BJ (cell line): Measurements from ENCODE around the gene CPA4. TPM values are rescaled to one million over a fixed set of nuclear protein-coding genes. Genes with fewer than 3 reads are reported as not detected.

Experiments used
- CTCF ChIA-PET: fragments of 350-600 bp; formaldehyde crosslinking; extraction: SDS; loops from one replicate; lab custom pipeline; 2021; ENCODE audit warnings: antibody characterized with exemption, inconsistent platforms; lab: Yijun Ruan, JAX
- POLR2A ChIA-PET: fragments of 300-600 bp; sonication (Branson Sonifier 250); formaldehyde crosslinking; extraction: SDS; loops from one replicate; lab custom pipeline; 2021; ENCODE audit warnings: antibody characterized with exemption; lab: Charles Lee
- DNase-seq: peaks from one replicate; pipeline ENCODE4 v3.0.0-alpha.2; 2011; ENCODE audit warnings: low read depth
- H3K27me3 ChIP-seq: 2 replicates; pipeline ENCODE4 v1.6.0; 2011; ENCODE audit warnings: low read length; ENCODE audit not compliant: control insufficient read depth, insufficient read depth
- H3K36me3 ChIP-seq: 2 replicates; pipeline ENCODE4 v1.5.1; 2011; ENCODE audit warnings: low read length; ENCODE audit not compliant: control insufficient read depth, insufficient read depth
- H3K4me3 ChIP-seq: 2 replicates; pipeline ENCODE4 v1.5.1; 2011; ENCODE audit warnings: low read depth, mild to moderate bottlenecking, control low read depth, low read length
- polyA plus RNA-seq: library from polyadenylated mRNA; depleted of rRNA; stranded (reverse); fragments of >200 nt; gene quantifications from 2 replicates; pipeline ENCODE4 v1.2.3, GENCODE V29; 2011
- TF ChIP-seq, protein P1 (sequence below): IDR thresholded peaks from 2 replicates; pipeline ENCODE4 v1.5.1; 2011; ENCODE audit warnings: low read depth, mild to moderate bottlenecking, control low read depth, inconsistent platforms, low read length, moderate library complexity; ENCODE audit not compliant: insufficient read depth

The CPA4 gene
- polyA plus RNA-seq, 1 experiment, result 52.5 TPM

DNA sequence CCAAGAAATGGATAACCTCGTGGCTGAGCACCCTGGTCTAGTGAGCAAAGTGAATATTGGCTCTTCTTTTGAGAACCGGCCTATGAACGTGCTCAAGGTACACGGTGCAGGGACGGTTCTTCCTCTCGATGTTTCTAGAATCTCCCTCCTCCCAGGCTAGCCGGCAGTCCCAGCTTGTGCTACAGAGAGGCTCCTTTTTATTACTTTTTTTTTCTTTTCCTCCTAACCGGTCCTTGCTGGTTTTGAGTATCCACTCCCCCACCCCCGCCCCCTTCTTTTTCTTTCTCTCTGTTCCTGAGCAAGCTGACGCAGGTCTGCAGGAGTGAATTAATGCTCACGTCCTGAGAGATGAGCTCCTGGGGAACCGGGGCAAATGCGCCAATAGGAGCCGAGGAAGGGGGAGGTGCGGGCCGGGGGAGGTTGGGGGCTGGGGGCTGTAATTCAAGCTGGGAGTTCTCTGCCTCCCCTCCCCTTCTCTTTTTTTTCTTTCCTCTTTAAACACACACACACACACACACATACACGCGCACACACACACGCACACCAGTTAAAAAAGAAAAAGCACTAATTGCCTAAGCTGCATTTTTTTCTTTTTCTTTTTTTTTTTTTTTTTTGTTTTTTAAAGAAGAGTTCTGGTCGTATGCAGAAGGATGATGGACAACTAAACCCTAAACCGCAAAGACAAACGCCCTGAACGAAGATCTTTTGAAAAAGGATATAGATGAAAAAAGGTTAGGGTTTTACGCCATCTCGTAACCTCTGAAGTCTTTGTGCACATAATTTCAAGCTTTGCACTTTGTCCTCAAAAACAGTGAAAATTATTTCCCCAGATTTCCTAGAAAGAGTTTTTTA is 19.7 kb upstream of the CPA4 start:
- CTCF ChIA-PET, result interaction anchor here (0.5 to 0.6 kb wide), 2 partner anchors 15 to 485 kb away, joined by 3 to 4 read pairs; no protein-coding TSS in a partner anchor
- Histone ChIP-seq H3K4me3 (no peak overlapping the region), H3K36me3 (no peaks in the 10 kb centered on the region), H3K27me3 (no peaks in the 10 kb centered on the region; the same call in 1 of the 2 replicates)
- POLR2A ChIA-PET, result no interaction called here
- no peak for DNase-seq
- TF ChIP-seq, protein P1, sequence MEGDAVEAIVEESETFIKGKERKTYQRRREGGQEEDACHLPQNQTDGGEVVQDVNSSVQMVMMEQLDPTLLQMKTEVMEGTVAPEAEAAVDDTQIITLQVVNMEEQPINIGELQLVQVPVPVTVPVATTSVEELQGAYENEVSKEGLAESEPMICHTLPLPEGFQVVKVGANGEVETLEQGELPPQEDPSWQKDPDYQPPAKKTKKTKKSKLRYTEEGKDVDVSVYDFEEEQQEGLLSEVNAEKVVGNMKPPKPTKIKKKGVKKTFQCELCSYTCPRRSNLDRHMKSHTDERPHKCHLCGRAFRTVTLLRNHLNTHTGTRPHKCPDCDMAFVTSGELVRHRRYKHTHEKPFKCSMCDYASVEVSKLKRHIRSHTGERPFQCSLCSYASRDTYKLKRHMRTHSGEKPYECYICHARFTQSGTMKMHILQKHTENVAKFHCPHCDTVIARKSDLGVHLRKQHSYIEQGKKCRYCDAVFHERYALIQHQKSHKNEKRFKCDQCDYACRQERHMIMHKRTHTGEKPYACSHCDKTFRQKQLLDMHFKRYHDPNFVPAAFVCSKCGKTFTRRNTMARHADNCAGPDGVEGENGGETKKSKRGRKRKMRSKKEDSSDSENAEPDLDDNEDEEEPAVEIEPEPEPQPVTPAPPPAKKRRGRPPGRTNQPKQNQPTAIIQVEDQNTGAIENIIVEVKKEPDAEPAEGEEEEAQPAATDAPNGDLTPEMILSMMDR, result no peak

DNA sequence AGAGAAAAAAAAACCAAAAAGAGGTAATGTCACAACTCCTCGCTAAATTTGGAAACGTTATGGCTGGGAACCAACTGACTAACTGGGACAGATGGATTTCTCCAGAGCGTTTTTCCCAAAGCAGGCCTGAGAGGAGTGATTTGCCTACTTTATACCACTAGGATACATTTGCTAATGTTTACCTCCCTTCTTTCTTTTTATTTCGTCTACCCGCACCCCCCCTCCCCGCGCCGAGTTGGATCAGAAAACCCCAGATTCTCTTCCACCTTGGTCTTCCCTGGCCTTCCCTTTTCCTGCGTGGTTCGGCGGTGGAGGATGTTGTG is 19.1 kb upstream of the CPA4 start:
- TF ChIP-seq, protein P1, result no peak
- ChIA-PET CTCF (interaction anchor here (0.6 to 0.7 kb wide), 2 partner anchors 15 to 177 kb away, joined by 3 to 4 read pairs; no protein-coding TSS in a partner anchor), POLR2A (no interaction called here)
- DNase-seq, result no peak
- no peak overlapping the region for H3K4me3 ChIP-seq
- H3K27me3 ChIP-seq, result no peaks in the 10 kb centered on the region; the same call in 1 of the 2 replicates
- no peaks in the 10 kb centered on the region for H3K36me3 ChIP-seq

DNA sequence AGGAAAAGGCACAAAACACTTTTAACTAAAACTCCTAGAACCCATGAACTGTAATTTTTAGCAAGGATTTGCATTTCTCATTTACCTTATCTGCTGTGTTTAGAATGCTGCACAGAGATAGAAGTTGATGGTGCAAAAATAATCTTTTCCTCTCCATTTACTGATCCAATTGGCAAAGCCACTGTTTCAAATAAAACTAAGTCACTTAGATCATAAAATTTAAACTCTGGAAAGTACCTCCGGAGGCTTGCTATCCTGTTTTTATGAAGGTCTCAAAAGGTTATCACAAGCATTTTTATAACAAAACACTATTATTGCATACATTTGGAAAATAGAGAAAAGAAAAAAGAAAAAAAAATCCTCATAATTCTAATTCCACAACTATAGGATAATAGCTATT is 18.7 kb upstream of the CPA4 start:
- Histone ChIP-seq H3K27me3 (no peaks in the 10 kb centered on the region; the same call in 1 of the 2 replicates), H3K36me3 (no peaks in the 10 kb centered on the region), H3K4me3 (no peak overlapping the region)
- TF ChIP-seq, protein P1, result no peak
- POLR2A ChIA-PET, result no interaction called here
- CTCF ChIA-PET, result interaction anchor here (0.6 to 1.1 kb wide), 3 partner anchors 14 to 177 kb away, joined by 3 to 4 read pairs (median 3); no protein-coding TSS in a partner anchor
- DNase-seq, result no peak

DNA sequence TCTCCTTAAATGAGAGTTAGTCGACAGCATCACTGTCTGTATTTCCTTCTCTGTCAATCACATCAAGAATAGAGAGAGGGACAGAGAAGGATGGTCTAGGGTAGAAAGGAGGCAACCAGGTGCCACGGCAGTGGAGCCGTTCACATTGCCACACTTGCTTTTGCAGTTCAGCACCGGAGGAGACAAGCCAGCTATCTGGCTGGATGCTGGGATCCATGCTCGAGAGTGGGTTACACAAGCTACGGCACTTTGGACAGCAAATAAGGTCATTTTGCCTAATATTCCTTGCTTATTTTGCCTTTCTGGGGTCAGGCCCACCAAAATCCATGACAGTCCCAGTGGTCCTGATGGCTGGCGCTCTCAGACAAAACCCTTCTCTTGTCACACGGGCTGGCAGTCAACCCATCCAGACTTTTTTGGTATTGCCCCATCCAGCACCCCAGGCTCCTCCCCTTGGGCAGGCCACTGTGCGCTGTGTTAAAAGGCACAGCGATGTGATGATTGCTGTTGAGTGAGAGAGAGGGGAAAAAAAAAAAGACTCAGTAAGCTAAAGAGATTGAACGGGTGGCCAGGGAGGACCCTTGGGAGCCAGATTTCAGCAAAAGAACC is 17.9 kb upstream of the CPA4 start:
- TF ChIP-seq, protein P1, result no peak
- no peak overlapping the region for H3K4me3 ChIP-seq
- no peak for DNase-seq
- H3K27me3 ChIP-seq, result no peaks in the 10 kb centered on the region
- H3K36me3 ChIP-seq, result no peaks in the 10 kb centered on the region
- POLR2A ChIA-PET, result no interaction called here
- CTCF ChIA-PET, result interaction anchor here (1.1 kb wide), 1 partner anchor 19 kb away, joined by 3 read pairs; no protein-coding TSS in a partner anchor

DNA sequence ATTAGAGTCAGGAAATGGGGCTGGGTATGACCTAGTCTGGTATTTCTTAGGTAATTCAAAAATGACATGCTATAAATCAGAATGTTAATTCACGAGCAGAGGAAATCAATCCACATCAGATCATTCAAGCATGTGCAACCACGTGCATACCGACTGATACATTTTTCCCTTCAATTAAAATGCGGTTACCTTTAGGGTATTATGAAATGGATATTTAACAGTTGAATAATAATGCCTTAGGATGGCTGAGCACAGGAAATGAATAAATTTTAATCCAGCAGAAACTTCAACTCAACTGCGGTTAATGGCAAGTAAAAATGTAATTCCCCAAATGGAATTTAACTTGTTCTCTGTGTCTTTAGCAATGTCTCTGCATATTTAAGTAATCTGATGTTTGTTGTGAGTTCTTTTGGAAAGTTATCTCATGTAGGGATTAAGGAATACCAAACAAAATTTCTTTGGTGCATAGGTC is 17.1 kb upstream of the CPA4 start:
- TF ChIP-seq, protein P1, result no peak
- POLR2A ChIA-PET, result no interaction called here
- Histone ChIP-seq H3K4me3 (no peak overlapping the region), H3K27me3 (no peaks in the 10 kb centered on the region), H3K36me3 (no peaks in the 10 kb centered on the region)
- CTCF ChIA-PET, result no interaction called here
- no peak for DNase-seq
